ENCODE data around the gene BOLA1.
"Not testable (repeated sequence)": the region's sequence is repeated elsewhere in the genome, so short reads cannot be mapped to it uniquely, and the experiment has no call there.

GRCh38 chr1:149887196-149887455, 12.2 kb upstream of the BOLA1 start:
- TF ChIP-seq POLR2AphosphoS5 (IDR thresholded peaks at IDR 0.05; ENCODE audit: low read depth, low read length): peak; percentile 58; the same call in 1 of the 2 replicates
- TF ChIP-seq SIN3A (IDR thresholded peaks at IDR 0.05; ENCODE audit: borderline replicate concordance, insufficient read depth, low read length); REST (IDR thresholded peaks at IDR 0.05; ENCODE audit: insufficient read depth in 1 of 2, low read depth in 2 of 2, low read length in 2 of 2): not testable (repeated sequence)
